Islet precursor cell (in vitro differentiated cells): ENCODE results near the gene WFDC6.

ENCODE experiments used
- DNase-seq: peaks from one replicate; pipeline ENCODE4 v3.0.0-alpha.2; 2018

The WFDC6 gene

GRCh38 chr20:45515147-45515913, 24.0 kb downstream of the WFDC6 start, which contains the start of gene SPINT3:
TSS of gene SPINT3 (minus strand) at chr20:45515622. CDS start at chr20:45515608, 14 bp downstream.
- no peak for DNase-seq

- DNase-seq = no peak
Observed at GRCh38 chr20:45510242-45510862, 28.9 kb downstream of the WFDC6 start.

DNA sequence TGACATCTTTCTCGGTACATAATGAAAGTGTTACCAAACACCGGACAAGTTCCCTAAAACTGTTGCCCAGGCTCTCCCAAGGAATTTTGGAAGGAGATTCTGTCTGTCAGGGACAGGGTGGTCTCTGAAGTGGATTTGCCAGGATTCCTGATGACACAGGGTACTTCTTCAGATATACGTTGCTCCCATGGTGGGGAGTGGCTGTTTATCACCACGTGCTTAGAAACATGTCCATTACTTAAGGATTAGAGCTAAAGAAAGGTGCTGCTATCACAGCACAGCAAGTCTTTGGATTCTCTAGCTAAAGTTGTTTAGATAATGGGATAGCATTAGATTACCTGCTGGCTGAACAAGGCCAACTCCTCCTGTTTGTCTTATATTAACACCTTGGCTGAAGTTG, 30.2 kb downstream of the WFDC6 start:
- no peak for DNase-seq

- no peak for DNase-seq
Observed at GRCh38 chr20:45508068-45508886, 31.0 kb downstream of the WFDC6 start.

DNA sequence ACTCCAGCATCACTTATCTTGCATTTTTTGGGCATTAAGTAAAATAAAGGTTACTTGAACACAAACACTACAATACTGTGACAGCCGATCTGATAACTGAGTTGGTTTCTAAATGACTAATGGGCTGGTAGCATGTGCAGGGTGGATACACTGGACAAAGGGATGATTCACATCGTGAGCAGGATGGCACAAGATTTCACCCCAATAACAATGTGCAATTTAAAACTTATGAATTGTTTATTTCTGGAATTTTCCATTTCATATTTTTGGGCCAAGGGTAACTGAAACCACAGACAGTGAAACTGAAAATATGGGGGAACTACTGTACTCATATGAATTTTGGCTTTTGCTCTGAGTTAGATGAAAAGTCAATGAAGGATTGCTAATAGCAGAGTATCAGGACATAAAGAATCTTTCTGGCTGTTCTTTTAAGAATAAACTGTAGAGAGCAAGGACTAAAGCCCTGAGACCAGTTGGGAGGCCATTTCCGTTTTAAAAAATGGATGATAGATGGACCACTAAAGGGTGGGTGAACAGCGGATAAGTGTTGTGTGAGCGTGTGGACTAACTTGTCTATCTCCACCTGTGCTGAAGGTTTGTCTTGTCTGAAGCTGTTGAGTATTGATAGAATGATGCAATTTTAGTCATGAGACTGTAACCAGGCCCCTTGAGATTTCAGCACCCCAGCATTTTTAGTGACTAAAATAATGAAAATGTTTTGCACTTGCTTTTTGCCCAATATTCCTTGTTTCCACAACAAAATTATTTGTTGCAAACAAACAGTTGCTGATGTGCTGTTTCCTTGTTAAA, 32.1 kb downstream of the WFDC6 start:
- no peak for DNase-seq

- DNase-seq = no peak
Observed at GRCh38 chr20:45506398-45506797, 32.9 kb downstream of the WFDC6 start.

GRCh38 chr20:45503403-45503802, 35.9 kb downstream of the WFDC6 start:
- no peak for DNase-seq

- no peak for DNase-seq
Observed at GRCh38 chr20:45502561-45502960, 36.7 kb downstream of the WFDC6 start.

GRCh38 chr20:45501600-45501999, 37.7 kb downstream of the WFDC6 start:
- DNase-seq = no peak

- no peak for DNase-seq
Observed at GRCh38 chr20:45500022-45500421, 39.3 kb downstream of the WFDC6 start.

- DNase-seq = no peak
Observed at GRCh38 chr20:45497971-45498494, 41.2 kb downstream of the WFDC6 start.

GRCh38 chr20:45496166-45496565, 43.1 kb downstream of the WFDC6 start:
- DNase-seq = no peak

GRCh38 chr20:45495501-45495941, 43.8 kb downstream of the WFDC6 start:
- DNase-seq = no peak

DNA sequence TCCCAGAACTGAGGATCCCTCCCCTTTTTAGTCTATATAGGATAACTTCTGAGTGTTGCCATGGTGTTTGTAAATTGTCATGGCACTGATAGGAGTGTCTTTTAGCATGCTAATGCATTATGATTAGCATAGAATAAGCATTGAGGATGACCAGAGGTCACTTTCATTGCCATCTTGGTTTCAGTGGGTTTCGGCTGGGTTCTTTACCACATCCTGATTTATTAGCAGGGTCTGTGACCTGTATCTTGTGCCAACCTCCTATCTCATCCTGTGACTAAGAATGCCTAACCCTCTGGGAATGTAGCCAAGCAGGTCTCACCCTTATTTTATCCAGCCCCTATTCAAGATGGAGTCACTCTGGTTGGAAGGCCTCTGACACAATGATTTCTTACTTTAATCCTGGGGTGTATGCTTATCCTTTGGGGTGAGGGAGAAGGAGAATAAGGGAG, 50.2 kb downstream of the WFDC6 start:
- no peak for DNase-seq

DNA sequence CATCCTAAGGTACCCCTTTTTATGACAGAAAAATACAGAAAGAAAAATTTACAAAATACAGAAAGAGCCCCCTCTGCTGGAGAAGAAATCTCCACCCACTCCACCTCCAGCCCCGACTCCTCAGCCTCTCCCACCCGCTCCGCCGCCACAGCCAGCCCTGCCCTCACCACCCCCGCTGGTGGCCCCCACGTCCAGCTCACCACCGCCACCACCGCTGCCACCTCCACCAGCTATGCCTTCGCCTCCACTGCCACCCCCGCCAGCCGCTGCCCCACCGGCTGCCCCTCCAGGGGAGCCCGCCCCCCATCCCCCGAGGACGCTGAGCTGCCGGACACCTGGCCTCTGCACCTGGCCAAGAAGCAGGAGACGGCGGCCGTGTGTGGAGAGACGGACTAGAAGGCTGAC, 52.0 kb downstream of the WFDC6 start:
- no peak for DNase-seq

DNA sequence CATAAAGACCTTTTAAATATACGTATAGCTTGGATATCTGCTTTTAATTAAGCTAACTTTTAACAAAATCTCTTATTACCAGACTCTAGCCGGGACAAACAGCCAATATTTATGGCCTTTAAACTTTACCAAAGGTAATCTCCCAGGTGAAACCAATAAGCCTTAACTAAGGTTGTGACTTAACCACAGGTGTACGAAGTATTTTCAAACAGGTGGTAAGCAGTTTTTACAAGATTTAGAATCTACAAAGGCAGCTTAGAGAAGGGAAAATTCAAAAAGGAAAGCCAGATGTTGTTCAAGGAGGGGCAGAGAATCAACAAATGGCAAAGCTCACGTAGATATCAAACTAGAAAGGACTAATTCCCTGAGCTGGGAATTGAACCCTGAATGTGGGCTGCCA, 53.9 kb downstream of the WFDC6 start:
- DNase-seq = no peak

DNA sequence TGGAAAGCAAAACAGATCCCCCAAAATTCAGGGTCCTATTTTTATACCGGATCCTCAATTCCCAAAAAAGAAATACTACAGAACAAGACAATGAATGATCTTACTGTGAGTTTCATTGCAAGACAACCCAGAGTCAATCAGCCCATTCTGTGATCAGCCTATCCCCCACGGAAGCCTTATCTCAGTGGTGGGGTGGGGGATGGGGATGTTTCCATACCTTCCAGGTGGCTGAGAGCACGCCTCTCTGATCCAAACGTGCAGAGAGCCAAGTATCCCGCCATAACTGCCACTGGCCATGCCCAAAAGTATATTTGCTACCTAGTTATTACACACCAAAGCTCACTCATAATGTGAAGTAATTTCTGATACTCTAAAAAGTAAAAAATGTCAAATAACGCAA, 54.6 kb downstream of the WFDC6 start:
- DNase-seq = no peak
